ENCODE results near the gene MYLK2.
A peak's percentile ranks its signal among the peaks of the same experiment; 100 is the strongest.

MYLK2 gene

DNA sequence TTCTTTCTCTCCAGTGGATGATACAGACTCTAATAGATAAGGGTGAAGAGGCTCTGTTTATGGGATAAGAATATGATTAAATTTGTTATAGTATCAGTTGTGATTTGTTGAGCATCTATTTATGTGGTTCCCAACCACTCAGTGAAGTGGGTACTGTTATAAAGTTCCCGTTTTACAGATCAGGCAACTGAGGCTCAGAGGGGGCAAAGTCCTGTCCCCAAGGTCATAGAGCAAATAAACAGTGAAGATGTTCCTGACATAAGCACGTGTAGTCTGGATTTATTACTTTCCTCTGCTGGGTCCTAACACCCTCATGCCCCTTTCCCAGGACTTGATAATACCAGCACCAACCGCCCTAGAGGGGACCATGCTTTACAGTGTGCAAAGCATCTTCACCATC is 47.1 kb downstream of the MYLK2 start:
- Histone ChIP-seq H3K4me3 (no peak overlapping the region), H3K27ac (no peak overlapping the region)
- DNase-seq (ENCODE audit: low spot score) = no peak
- TF ChIP-seq, protein P1, sequence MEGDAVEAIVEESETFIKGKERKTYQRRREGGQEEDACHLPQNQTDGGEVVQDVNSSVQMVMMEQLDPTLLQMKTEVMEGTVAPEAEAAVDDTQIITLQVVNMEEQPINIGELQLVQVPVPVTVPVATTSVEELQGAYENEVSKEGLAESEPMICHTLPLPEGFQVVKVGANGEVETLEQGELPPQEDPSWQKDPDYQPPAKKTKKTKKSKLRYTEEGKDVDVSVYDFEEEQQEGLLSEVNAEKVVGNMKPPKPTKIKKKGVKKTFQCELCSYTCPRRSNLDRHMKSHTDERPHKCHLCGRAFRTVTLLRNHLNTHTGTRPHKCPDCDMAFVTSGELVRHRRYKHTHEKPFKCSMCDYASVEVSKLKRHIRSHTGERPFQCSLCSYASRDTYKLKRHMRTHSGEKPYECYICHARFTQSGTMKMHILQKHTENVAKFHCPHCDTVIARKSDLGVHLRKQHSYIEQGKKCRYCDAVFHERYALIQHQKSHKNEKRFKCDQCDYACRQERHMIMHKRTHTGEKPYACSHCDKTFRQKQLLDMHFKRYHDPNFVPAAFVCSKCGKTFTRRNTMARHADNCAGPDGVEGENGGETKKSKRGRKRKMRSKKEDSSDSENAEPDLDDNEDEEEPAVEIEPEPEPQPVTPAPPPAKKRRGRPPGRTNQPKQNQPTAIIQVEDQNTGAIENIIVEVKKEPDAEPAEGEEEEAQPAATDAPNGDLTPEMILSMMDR (IDR thresholded peaks at IDR 0.05) = no peak

DNA sequence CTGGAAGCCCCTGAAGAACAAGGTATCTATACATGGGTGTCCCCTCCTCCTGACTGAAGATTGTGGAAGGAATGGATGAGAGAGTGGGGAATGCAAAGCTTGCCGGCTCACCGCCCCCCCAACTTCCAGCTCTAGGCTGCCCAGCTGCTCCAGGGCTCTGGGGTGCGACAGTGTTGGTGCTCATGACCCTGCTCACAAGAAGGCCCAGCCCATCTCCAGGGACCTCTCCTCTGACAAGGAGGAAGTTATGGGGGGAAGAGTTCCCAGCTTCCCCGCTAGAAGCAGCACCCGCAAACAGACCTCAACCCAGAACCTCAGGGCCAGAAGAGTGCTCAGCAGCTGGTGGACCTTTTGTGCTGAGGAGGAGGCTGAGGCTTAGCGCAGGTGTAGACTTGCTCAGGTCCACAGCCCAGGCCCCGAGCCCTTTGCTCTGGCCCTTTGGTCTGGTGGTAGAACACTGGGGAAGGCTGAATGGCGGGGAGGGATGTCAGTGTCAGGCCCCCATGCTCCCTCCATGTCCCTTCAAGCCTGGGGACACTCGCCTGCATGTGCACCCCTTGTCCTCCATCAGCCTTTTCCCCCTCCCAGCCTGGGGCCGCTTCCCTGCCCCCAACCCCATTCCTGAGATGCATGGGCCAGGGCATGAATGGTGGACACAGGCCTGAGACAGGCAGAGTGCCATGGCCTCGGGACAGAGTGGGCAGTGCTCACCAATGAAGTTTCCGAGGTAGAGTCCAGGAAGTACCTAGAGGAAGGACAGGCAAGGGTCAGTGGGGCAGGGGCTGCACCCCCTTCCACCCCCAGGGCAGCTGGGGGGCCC is 49.9 kb downstream of the MYLK2 start:
- Histone ChIP-seq H3K27ac (peak overlapping the region; percentile 68 to 80), H3K4me3 (peak overlapping the region; percentile 76)
- TF ChIP-seq, protein P1 (IDR thresholded peaks at IDR 0.05) = no peak
- DNase-seq (ENCODE audit: low spot score) = no peak

- H3K4me3 ChIP-seq = peak overlapping the region; percentile 76
- peak overlapping the region; percentile 68 to 80 for H3K27ac ChIP-seq
- DNase-seq (ENCODE audit: low spot score) = no peak
- TF ChIP-seq, protein P1 (IDR thresholded peaks at IDR 0.05) = no peak
These were observed 50.5 kb downstream of the MYLK2 start for GRCh38 chr20:31869673-31869941.

DNA sequence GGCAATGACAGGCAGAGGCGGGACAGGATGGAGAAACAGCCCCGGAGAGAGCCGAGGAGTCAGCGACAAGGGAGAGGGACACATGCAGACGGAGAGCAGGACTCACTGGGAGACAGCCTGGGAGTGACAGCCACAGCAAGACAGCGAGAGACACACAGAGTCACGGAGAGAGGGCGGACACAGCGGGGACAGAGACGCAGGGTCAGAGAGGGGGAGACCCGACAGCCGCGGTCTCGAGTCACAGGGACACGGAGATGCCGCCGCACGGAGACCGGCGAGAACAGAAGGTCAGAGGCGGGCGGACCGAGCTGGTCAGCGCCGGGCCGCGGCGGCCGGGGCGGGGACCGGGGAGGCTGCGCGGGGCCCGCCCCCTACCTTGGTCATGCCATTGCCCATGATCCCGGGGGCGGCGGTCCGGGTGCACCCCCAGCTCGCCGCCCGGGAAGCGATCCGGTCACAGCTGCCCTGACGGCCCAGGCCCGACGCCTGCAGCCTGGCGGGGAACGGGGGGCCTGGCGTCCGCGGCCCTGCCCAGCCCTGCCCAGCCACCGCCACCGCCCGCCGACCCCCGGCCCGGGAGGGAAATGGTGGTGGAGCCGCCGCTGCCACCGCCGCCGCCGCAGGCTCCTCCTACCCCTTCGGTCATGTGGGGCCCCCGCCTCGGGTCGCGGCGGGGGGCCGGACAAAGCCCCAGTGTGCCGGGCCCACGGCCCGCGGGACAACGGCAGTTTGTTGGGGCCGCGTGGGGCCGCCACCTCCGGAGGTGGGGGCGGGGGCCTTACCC is 51.0 kb downstream of the MYLK2 start, which contains the start of the genes DUSP15 and TTLL9:
Gene DUSP15, minus strand, starts transcription at position 586 of the 784 bp plus-strand sequence. Its CDS starts 190 bp downstream, at position 396.
Gene TTLL9, plus strand, starts transcription at position 693 of the 784 bp plus-strand sequence. CDS start 493 bp downstream, outside the sequence.
- DNase-seq (ENCODE audit: low spot score) = no peak
- TF ChIP-seq, protein P1 (IDR thresholded peaks at IDR 0.05) = no peak
- H3K27ac ChIP-seq = peak within 1 kb of the TSS; percentile 68 to 80
- peak within 1 kb of the TSS; percentile 76 for H3K4me3 ChIP-seq

DNA sequence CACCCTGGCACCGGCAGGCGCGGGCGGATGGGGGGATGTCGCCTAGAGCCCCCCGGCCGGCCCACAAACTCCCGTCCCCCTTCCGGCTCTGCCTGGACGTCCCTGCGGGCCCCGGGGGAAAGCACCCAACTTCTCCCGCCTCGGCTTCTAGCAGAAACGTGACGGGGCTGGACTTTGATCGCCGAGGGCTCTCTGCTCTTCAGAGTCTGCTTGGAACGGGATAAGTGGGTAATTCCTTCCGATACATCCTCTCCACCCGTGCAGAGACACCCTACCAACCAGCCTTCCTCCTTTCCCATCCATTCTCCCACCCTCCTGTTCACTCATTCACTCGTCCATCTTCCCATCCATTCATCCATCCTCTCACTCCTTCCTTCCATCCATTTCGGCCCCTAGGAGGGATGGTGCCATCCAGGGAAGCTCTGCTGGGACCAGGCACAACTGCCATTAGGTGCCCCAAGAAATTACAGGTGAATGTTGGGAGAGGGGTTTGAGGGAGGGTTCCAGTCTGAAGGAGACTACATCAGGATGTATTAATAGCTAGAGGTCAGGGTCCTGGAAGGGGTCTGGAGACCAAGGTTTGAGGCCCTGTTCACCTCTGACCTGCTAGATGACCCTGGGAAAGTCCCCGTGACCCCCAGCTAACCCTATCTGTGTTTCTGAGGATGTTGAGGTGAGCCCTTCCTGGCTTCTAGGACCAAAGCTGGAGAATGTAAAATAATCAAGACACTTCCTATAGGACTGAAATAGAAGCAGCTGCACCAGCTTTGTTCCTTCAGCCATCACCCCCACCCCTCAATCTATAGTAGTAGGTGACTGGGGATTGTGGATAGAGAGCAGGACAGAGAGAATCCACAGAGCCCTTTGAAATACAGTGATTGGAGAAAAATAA is 51.8 kb downstream of the MYLK2 start:
- Histone ChIP-seq H3K4me3 (peak overlapping the region; percentile 76), H3K27ac (peak overlapping the region; percentile 68 to 80)
- DNase-seq (ENCODE audit: low spot score) = no peak
- TF ChIP-seq, protein P1 (IDR thresholded peaks at IDR 0.05) = no peak

- DNase-seq (ENCODE audit: low spot score) = no peak
- Histone ChIP-seq H3K27ac (no peak overlapping the region), H3K4me3 (no peak overlapping the region)
- TF ChIP-seq, protein P1 (IDR thresholded peaks at IDR 0.05) = no peak
These were observed 52.4 kb downstream of the MYLK2 start for GRCh38 chr20:31871618-31871954.

Measured in coronary artery (tissue), 2 donors.